Thymus (tissue), 11 donors: ENCODE data around the gene TCIRG1. TPM values are rescaled to one million over a fixed set of nuclear protein-coding genes. Genes with fewer than 3 reads are reported as not detected.
"Not testable (repeated sequence)": the region's sequence is repeated elsewhere in the genome, so short reads cannot be mapped to it uniquely, and the experiment has no call there.

Experiments used
- DNase-seq, 9 donors: peaks; one replicate each; pipeline ENCODE4 v3.0.0-alpha.2; 2013; ENCODE audit warnings: low spot score in 9 of 9, low read depth in 6 of 9, missing footprints in 1 of 9
- H3K27ac ChIP-seq, 2 donors: one replicate each; pipeline ENCODE4 v1.5.1; 2013; ENCODE audit warnings: control low read depth in 1 of 2, low read depth in 1 of 2, low read length in 1 of 2, mild to moderate bottlenecking in 1 of 2, moderate library complexity in 1 of 2
- H3K27me3 ChIP-seq, 2 donors: one replicate each; pipeline ENCODE4 v1.5.1; 2013; ENCODE audit warnings: low read length in 1 of 2; ENCODE audit not compliant: control insufficient read depth in 2 of 2, insufficient read depth in 1 of 2
- H3K36me3 ChIP-seq, 2 donors: one replicate each; pipeline ENCODE4 v1.5.1; 2013; ENCODE audit warnings: low read length in 1 of 2, mild to moderate bottlenecking in 1 of 2, moderate library complexity in 1 of 2; ENCODE audit not compliant: control insufficient read depth in 2 of 2, insufficient read depth in 2 of 2
- H3K4me1 ChIP-seq, 2 donors: one replicate each; pipeline ENCODE4 v1.5.1; 2013; ENCODE audit warnings: low read length in 2 of 2; ENCODE audit not compliant: control insufficient read depth in 2 of 2, insufficient read depth in 2 of 2
- H3K4me3 ChIP-seq, 2 donors: one replicate each; pipeline ENCODE4 v1.5.1; 2013; ENCODE audit warnings: low read length in 2 of 2, control low read depth in 1 of 2, mild to moderate bottlenecking in 1 of 2
- H3K9me3 ChIP-seq, 2 donors: one replicate each; pipeline ENCODE4 v1.5.1; 2013; ENCODE audit warnings: low read length in 1 of 2, mild to moderate bottlenecking in 1 of 2; ENCODE audit not compliant: control insufficient read depth in 2 of 2, insufficient read depth in 1 of 2
- WGBS: extraction: QIAGEN DNeasy Blood & Tissue Kit; methylation state at CpG from one replicate; pipeline ENCODE4 v1.1.7; 2013; 5-methylcytosine and 5-hydroxymethylcytosine counted together
- polyA plus RNA-seq: library from polyadenylated mRNA; stranded (reverse); fragments of 200-250 nt; gene quantifications from one replicate; pipeline ENCODE4 v1.2.3, GENCODE V29; 2013
- total RNA-seq: library from RNA; stranded (reverse); fragments of 120-200 nt; gene quantifications from one replicate; pipeline ENCODE4 v1.2.4, GENCODE V29; 2013
- donor health status: healthy.

TCIRG1 gene
- total and polyA plus RNA-seq, 2 donors = 44.8 to 236 TPM

DNA sequence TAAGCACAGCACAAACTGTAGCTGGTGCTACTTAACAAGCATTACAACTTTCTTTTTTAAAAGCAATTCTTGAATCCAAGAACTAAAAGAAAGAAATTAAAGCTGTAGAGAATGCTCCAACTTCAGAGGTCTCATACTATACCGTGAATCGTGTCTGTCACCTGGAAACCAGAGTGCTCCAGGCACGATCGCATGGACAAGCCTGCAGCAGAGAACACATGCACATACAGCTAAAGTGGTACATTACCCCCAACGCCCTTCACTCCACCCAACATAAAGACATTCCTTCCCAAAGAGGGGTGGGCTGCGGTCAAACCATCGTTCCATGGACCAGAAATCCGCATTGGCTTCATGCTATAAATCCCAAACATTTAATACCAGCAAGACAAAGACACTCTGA lies 50.9 kb downstream of the TCIRG1 start:
- Histone ChIP-seq H3K4me3 (no peak overlapping the region), H3K27ac (no peak overlapping the region), H3K9me3 (no peaks in the 10 kb centered on the region), H3K27me3 (no peaks in the 10 kb centered on the region), H3K36me3 (no peaks in the 10 kb centered on the region), H3K4me1 (peaks cover 0 to 3% of the 10 kb centered on the region in 2 donors)
- DNase-seq = no peak
- 96% methylated on average over 8 of the region's 8 CpGs for WGBS

DNA sequence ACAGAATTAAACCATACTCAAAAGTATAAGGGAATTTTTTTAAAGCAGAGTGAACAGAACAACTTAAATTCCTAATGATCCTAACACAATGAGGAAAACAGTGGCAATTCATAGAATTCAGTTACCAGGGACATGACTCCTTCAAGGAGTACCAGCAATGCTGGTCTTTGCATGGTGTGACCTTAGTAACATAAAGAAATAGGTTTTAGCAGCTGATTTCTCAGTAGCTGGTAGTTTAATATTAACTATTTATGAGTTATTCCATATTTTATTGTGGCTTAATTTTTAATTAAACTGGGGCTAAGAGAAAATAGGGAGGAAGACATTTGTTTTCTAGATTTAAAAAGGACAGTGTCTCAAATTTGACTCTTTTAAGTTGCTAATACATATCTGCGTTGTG lies 51.5 kb downstream of the TCIRG1 start:
- Histone ChIP-seq H3K36me3 (no peaks in the 10 kb centered on the region), H3K4me3 (no peak overlapping the region), H3K4me1 (peaks cover 0 to 3% of the 10 kb centered on the region in 2 donors), H3K9me3 (no peaks in the 10 kb centered on the region), H3K27ac (no peak overlapping the region), H3K27me3 (no peaks in the 10 kb centered on the region)
- 44% methylated on average over 1 of the region's 1 CpG for WGBS
- DNase-seq = no peak

DNA sequence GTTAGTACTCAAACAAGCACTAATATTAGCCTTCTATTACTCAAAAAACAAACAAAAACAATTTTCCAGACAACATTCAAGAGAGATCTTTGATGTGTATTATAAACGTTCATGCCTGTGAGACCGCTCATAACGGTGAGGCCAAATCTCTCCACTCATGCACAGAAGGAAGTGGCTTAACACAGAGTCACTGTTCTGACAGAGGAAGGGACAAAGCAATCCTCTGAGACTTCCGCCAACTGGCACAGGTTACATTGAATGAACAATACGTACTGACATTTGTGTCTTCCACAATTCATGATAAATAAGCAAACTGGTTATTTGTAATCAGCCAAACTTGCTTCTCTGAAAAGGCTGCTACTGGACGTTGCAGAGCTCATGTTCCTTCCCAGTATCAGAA lies 51.9 kb downstream of the TCIRG1 start:
- Histone ChIP-seq H3K27me3 (no peaks in the 10 kb centered on the region), H3K36me3 (no peaks in the 10 kb centered on the region), H3K4me1 (peaks cover 0 to 3% of the 10 kb centered on the region in 2 donors), H3K9me3 (no peaks in the 10 kb centered on the region), H3K27ac (no peak overlapping the region), H3K4me3 (no peak overlapping the region)
- peak in 3 of 9 donors; percentile 13 to 46 (median 18) for DNase-seq
- 12% methylated on average over 6 of the region's 6 CpGs for WGBS

DNA sequence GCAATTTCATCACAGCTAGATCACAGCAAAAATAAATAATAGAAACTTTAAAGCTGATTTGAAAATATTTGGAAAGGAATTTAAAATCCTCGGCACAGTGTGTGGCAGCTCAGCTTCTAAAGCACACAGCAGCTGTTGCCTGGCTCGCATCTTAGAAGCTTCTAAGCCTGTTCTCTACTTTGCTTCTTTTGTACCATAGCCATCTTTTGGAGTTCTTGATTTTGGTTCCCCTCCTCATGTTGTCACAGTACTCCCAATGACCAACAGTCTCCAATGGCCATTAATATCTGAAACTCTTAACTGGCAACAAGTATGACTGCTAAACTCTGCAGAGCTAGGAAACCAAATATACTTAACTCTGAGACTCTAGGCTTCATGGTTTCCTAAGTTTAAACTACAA lies 53.6 kb downstream of the TCIRG1 start:
- Histone ChIP-seq H3K4me1 (peaks cover 0 to 3% of the 10 kb centered on the region in 2 donors), H3K9me3 (no peaks in the 10 kb centered on the region), H3K27ac (no peak overlapping the region), H3K27me3 (no peaks in the 10 kb centered on the region), H3K36me3 (no peaks in the 10 kb centered on the region), H3K4me3 (no peak overlapping the region)
- WGBS = 97% methylated on average over 2 of the region's 2 CpGs
- DNase-seq = no peak

DNA sequence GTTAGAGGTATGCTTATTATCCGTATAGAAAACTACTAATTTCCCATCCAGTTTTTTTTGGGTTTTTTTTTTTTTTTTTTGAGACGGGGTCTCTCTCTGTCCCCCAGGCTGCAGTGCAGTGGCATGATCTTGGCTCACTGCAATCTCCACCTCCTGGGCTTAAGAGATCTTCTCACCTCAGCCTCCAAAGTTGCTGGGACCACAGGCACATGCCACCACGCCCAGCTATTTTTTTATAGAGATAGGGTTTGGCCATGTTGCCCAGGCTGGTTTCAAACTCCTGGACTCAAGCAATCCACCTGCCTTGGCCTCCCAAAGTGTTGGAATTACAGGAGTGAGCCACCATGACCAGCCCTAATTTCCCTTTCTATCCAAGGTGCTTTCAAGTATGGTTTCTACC lies 54.1 kb downstream of the TCIRG1 start:
- WGBS = 97% methylated on average over 3 of the region's 3 CpGs
- not testable (repeated sequence) for H3K27me3 ChIP-seq, H3K9me3 ChIP-seq, H3K4me1 ChIP-seq, H3K27ac ChIP-seq, DNase-seq, H3K36me3 ChIP-seq, H3K4me3 ChIP-seq

DNA sequence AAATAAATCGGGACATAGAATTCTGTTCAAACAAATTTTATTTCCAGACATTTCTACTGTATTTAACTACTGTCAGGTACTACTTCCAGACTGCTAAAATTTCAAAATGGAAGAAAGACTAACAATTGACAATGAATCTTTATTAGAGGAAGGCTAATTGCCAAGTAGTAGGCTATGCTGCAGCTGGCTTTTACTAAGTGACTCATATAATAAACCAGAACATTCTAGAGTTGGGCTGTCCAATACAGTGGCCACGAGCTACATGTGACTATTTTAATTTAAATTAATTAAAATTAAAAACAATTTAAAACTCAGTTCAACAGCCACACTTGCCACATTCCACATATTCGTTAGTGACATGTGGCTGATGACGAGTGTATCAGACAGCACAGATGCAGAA lies 54.7 kb downstream of the TCIRG1 start:
- Histone ChIP-seq H3K4me1 (peaks cover 0 to 4% of the 10 kb centered on the region in 2 donors), H3K36me3 (no peaks in the 10 kb centered on the region), H3K4me3 (no peak overlapping the region), H3K27ac (no peak overlapping the region), H3K27me3 (no peaks in the 10 kb centered on the region), H3K9me3 (no peaks in the 10 kb centered on the region)
- WGBS = 99% methylated on average over 4 of the region's 4 CpGs
- no peak for DNase-seq

DNA sequence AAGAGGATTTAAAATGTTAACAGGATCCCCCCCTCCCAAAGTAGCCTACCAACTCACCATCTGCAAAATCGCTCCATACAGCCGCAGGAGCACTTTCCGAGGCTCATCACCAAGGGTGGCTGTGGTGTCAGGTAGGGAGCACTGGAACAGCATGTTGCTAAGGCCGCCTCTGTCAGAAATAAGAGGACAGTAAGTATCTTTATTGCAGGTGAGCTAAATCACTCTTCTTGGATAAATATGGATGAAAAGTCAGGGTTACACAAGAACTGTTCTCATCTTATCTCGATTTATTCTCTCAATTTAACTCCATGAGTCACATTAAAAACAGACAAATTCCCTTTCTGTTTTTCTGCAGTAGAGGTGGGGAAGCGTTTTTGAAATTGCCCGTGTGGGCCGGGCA lies 58.1 kb downstream of the TCIRG1 start:
- no peak for DNase-seq
- 97% methylated on average over 8 of the region's 8 CpGs for WGBS

DNA sequence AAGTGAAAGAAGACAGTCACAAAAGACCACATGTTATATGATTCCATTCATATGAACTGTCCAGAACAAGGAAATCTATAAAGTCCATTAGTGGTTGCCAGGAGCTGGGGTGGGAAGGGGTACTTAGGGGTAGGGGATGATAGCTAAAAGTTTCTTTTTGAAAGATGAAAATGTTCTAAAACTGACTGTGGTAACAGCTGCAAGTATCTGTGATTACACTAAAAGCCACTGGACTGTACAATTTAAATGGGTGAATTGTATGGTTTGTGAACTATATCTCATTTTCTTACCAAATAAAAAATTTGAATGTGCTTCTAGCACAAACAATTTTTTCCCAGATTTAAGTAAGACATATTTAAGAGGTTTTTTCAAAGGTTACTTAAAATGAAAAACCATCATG lies 60.2 kb downstream of the TCIRG1 start:
- Histone ChIP-seq H3K27ac (peak overlapping the region in 1 of 2 donors; percentile 48), H3K4me1 (peaks cover 3 to 11% of the 10 kb centered on the region in 2 donors), H3K27me3 (no peaks in the 10 kb centered on the region), H3K9me3 (no peaks in the 10 kb centered on the region), H3K36me3 (no peaks in the 10 kb centered on the region), H3K4me3 (no peak overlapping the region)
- DNase-seq = no peak

More for the DNA sequence above, 58.1 kb downstream of the TCIRG1 start:
- H3K27ac ChIP-seq = no peak overlapping the region
- peaks cover 3 to 11% of the 10 kb centered on the region in 2 donors for H3K4me1 ChIP-seq
- H3K9me3 ChIP-seq = no peaks in the 10 kb centered on the region
- no peaks in the 10 kb centered on the region for H3K36me3 ChIP-seq
- H3K27me3 ChIP-seq = no peaks in the 10 kb centered on the region
- H3K4me3 ChIP-seq = no peak overlapping the region

DNA sequence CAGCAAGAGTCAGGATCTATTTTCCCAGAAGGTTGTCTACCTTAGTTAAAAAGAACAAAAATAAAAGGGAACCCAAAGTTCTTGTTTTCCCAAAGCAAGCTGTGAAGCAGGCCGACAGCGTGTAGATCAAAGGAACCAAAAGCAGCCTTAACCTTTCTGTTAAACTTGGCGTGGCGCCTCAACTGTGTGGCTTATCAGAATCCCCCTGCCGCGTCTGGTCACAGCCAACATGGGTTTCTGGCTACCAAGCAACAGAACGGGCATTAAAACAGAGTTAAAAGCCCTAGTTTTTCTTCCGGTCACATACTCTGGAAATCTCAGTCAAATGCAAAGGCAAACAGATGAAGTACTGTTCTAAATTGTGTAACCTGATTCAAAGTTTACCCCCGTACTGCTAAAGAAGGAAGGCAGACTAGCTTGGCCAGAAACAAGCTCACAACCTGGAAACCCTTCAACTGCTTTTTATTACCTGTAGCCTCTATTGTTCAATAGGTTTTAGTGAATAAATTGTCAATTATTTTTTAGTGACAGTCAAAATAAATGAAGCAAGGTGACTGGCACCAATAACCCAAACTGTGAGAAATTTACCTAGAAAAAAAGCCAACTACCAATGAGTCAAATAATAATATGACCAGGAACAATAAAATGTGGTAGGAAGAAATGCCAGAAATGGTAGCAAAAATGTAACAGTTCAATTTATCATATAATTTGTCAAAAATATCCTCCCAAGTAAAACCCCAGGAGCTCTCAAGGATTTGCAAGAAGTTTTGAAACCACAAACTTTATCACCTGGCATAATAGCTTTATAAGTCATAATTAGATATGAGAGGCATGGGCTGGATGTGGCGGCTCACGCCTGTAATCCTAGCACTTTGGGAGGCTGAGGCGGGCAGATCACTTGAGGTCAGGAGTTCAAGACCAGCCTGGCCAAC lies 60.9 kb downstream of the TCIRG1 start:
- 24% methylated on average over 12 of the region's 12 CpGs for WGBS
- peak in 3 of 9 donors; percentile 35 to 74 (median 49) for DNase-seq
- Histone ChIP-seq H3K4me1 (peaks cover 3 to 11% of the 10 kb centered on the region in 2 donors), H3K4me3 (peak overlapping the region in 1 of 2 donors; percentile 1), H3K27me3 (no peaks in the 10 kb centered on the region), H3K36me3 (no peaks in the 10 kb centered on the region), H3K9me3 (no peaks in the 10 kb centered on the region), H3K27ac (peak overlapping the region; percentile 48 to 50)
